Colon (tissue), 2 donors: ENCODE results near the gene LOXL3.
"Not testable (repeated sequence)": the region's sequence is repeated elsewhere in the genome, so short reads cannot be mapped to it uniquely, and the experiment has no call there.

Experiments
- FAIRE-seq: peaks from 2 replicates; lab custom pipeline; 2012; peaks lifted over from hg19 to GRCh38; lab: Jason Lieb, UNC
- donor health status: control.
- donor health status: control.

The LOXL3 gene

GRCh38 chr2:74488643-74489481 lies 64.9 kb downstream of the LOXL3 start:
- FAIRE-seq: no peak

GRCh38 chr2:74486141-74486540 lies 67.6 kb downstream of the LOXL3 start:
- no peak for FAIRE-seq

- FAIRE-seq: not testable (repeated sequence)
These were observed 70.0 kb downstream of the LOXL3 start for GRCh38 chr2:74483675-74484164.

GRCh38 chr2:74482801-74483674 lies 70.7 kb downstream of the LOXL3 start, which contains the start of the genes CCDC142 and TTC31:
CCDC142 (minus strand) TSS chr2:74482998; CDS start chr2:74482837, 161 bp downstream.
TTC31 (plus strand) TSS chr2:74483081; CDS start chr2:74483096, 15 bp downstream.
- FAIRE-seq: no peak
